DOHH2 (cell line): Measurements from ENCODE around the gene STRN.

Experiments
- CTCF ChIP-seq: fragments of 200-600 bp; sonication (generic); IDR thresholded peaks from one replicate; pipeline ENCODE4 v1.5.1; 2014; ENCODE audit warnings: antibody characterized with exemption, mild to moderate bottlenecking, low read depth, low read length; ENCODE audit not compliant: poor library complexity, severe bottlenecking
- EZH2phosphoT487 ChIP-seq: fragments of 200-600 bp; sonication (generic); IDR thresholded peaks from 2 replicates; pipeline ENCODE4 v1.6.1; 2017; ENCODE audit warnings: borderline replicate concordance, mild to moderate bottlenecking, antibody characterized with exemption, low read length, moderate library complexity, mixed read lengths

DNA sequence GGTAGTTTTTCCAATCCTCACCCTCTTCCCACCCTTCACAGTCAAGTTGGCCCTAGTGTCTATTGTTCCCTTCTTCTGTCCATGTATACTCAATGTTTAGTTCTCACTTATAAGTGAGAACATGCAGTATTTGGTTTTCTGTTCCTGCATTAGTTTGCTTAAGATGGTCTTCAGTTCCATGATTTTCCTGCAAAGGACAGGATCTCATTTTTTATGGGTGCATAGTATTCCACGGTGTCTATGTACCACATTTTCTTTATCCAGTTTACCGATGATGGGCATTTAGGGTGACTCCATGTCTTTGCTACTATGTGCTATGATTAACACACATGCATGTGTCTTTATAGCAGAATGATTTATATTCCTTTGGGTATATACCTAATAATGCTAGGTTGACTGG, 104.4 kb downstream of the STRN start:
- TF ChIP-seq CTCF (no peak), EZH2phosphoT487 (no peak)
